ENCODE measurements around the gene HSPA12B.

DNA sequence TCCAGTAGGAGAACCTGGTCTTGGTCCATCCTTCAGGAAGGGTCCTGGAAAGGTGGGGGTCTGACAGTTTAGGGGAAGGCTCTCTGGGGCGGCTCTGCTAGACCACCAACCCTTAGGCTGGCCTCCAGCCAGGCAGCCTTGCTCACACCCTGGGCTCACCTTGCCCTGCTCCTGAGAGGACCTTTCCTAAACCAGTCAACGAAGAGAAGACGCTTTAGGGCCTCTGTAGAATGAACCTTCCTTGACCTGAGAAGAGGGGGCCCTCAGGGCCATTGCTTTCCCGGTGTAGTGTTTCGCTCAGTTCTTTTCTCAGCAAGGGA is 64.7 kb downstream of the HSPA12B start:
- TF ChIP-seq CTCF (IDR thresholded peaks at IDR 0.05): no peak
- no peak for TF ChIP-seq POLR2A (IDR thresholded peaks at IDR 0.05)

All from esophagus squamous epithelium (tissue), 4 donors.